ELR (cell line): ENCODE data around the gene NODAL.
"Not testable (repeated sequence)": the region's sequence is repeated elsewhere in the genome, so short reads cannot be mapped to it uniquely, and the experiment has no call there.

Experiments
- DNase-seq: peaks from one replicate; pipeline ENCODE4 v3.0.0-alpha.2; 2015; ENCODE audit warnings: low read depth

Gene NODAL

DNA sequence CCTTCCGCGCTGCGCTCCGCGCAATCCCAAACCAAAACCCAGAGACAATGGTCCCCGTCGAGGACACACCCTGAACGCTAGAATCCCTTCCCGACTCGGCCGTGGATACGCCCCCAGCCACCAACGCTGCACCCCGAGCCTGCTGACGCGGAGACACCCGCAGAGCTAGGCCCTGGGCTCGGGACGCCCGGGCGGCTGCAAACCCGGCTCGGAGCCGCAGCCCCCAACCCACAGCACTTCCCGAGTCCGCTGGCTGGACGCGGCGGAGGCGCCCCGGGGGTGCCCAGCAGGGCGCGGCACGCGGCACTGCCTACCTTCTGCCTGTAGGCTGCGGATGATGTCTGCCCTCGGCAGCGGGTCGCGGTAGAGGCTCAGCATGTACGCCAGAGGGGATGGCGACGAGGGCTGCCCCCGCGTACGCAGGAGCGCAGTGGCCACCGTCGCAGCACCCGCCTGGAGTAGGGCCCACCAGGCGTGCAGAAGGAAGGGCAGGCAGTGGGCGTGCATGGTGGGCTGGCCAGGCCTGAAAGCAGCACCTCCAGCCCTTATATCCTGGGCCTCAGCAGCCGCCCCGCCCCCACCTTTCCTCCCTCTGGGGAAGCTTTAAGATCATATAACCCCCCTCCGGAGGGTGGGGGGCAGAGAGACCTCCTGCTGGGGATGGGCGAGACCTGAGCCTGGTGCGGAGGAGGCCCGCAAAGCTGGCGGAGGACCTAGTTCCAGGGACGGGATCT lies at the start of gene NODAL:
Gene NODAL, minus strand, starts transcription at position 521 of the 734 bp plus-strand sequence. Its CDS starts 14 bp downstream, at position 507.
- DNase-seq, result no peak

DNA sequence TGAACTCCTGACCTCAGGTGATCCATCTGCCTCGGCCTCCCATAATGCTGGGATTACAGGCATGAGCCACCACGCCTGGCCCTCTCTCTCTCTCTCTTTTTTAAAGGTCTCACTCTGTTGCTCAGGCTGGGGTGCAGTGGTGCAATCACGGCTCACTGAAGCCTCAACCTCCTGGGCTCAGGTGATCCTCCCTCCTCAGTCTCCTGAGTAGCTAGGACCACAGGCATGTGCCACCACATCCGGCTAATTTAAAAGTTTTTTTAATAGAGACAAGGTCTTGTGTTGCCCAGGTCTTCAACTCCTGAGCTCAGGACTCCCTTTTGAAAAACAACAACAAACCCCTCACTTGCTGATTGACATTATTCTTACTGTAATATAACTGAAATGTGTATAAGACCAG lies 48.7 kb upstream of the NODAL start:
- no peak for DNase-seq

DNA sequence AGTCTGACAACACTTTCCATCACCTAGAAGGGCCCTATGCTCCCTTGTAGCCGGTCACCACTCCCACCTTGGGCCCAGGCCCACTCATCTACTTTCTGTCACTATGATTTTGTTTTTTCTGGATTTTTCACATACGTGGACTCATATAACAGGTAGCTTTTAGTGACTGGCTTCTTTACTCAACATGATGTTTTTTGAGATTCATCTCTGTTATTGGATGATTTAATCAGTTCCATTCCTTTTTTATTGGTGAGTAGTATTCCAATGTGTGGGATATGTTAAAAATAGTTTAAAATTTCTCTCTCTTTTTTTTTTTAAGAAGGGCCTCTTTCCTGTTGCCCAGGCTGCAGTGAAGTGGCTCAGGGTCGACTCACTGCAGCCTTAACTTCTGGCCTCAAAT lies 46.3 kb upstream of the NODAL start:
- no peak for DNase-seq

DNA sequence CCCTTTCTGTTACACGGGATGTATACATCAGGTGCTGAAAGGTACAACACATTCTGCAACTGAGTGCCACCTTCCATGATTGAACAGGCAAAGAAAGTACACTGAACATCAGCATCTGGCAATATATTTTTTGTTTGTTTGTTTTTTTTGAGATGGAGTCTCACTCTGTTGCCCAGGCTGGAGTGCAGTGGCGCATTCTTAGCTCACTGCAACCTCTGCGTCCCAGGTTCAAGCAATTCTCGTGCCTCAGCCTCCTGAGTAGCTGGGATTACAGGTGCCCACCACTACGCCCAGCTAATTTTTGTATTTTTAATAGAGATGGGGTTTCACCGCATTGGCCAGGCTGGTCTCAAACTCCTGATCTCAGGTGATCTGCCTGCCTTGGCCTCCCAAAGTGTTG lies 42.4 kb upstream of the NODAL start:
- DNase-seq, result not testable (repeated sequence)

DNA sequence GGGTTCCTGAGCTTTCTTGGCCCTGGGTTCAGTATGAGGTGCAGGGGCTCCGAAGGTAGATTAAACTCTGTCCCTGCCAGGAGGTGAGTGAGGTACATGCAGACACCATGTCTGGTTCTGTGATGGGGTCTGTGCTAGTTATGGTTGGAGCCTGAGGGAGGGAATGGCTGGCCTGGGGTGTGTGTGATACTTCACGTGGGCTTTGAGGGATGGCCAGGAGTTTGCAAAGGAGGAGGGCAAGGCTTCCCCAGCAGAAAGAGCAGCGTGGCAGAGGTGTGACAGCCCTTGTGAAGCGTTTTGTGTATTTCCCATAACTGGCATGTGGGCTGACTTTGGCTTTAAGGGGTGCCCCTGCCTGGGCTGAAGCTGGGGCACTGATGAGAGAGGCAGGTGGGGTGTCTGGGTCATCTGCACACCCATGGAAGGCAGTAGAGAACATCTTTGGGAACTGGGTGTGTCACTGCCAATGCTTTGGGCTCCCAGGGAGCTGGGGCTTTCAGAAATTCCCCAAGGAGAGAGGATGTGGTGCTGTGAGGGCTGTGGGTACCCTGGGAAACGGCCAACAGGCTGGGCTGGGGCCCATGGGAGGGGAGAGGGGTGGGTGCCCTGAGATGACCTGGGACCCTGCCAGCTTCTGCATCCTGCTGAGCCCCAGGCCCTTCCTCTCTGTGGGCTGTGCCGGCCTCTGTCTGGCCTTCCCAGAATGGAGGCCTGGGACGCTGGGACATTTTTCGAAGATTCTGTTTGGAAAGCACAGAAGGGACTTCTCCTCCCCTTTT lies 41.7 kb upstream of the NODAL start:
- DNase-seq, result no peak

DNA sequence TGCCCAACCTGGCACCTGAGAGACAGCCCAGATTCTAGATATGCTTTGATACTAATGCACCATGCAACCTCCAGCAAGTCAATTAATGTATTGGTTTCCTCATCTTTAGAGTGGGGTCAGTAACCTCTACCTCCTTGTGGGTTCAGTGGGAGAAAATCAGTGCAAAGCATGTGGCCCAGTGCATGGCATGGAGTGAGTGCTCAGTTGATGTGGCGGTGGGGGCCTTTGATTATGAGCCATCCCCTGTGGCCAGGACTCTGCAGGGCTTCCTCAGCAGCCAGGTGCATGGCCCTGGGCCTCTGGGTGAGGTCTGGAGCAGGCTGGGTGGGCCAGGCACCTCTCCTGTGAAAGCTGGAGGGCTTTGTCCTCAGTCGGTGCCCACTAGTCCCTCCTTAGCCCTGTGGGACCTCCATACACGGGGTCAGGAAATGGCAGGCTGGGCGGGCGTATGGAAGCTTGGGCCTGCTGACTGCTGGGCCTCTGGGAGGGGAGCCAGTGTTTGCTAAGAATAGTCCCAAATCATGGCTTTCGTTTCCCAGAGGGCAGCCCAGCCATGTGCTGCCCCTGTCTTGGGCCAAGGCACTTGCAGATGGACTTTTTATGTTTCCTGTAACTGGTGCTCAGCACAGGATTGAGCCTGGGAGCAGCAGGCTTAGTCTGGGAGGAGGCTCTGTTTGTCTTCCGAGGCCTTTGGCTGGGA lies 40.5 kb upstream of the NODAL start:
- DNase-seq, result no peak

GRCh38 chr10:70481105-70481504 lies 39.6 kb upstream of the NODAL start:
- DNase-seq, result no peak

DNA sequence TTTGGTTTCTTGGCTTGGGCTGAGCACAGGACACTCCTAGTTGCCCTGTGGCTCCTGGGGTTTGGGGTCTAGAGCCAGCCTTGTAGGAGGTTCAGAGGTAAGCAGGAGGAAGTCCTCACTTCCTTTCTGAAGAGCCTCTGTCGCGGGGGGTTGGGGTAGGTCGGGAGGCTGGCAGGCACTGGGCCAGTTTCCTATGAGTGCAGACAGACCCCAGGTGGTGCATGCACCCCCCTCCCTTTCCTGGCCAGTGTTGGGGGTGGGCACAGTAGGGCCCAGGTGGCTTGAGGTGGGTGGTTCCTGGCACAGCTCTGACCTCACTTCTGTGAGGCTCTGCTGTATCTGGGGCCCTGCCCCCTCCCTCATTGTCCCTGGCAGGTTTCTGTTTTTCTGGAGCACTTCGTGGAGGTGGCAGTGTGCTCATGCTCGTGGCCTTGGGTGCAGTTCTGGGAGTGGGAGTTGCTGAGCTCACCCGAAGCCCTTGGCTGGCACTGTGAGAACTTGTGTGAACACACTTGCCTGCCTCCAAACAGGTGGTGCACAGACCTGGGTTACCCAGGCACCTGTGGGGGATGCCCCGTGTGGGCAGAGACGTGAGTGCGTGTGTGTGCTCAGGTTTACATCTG lies 38.9 kb upstream of the NODAL start:
- no peak for DNase-seq

- no peak for DNase-seq
Measured at GRCh38 chr10:70479626-70480238, 38.3 kb upstream of the NODAL start.

GRCh38 chr10:70479165-70479581 lies 37.7 kb upstream of the NODAL start:
- no peak for DNase-seq

DNA sequence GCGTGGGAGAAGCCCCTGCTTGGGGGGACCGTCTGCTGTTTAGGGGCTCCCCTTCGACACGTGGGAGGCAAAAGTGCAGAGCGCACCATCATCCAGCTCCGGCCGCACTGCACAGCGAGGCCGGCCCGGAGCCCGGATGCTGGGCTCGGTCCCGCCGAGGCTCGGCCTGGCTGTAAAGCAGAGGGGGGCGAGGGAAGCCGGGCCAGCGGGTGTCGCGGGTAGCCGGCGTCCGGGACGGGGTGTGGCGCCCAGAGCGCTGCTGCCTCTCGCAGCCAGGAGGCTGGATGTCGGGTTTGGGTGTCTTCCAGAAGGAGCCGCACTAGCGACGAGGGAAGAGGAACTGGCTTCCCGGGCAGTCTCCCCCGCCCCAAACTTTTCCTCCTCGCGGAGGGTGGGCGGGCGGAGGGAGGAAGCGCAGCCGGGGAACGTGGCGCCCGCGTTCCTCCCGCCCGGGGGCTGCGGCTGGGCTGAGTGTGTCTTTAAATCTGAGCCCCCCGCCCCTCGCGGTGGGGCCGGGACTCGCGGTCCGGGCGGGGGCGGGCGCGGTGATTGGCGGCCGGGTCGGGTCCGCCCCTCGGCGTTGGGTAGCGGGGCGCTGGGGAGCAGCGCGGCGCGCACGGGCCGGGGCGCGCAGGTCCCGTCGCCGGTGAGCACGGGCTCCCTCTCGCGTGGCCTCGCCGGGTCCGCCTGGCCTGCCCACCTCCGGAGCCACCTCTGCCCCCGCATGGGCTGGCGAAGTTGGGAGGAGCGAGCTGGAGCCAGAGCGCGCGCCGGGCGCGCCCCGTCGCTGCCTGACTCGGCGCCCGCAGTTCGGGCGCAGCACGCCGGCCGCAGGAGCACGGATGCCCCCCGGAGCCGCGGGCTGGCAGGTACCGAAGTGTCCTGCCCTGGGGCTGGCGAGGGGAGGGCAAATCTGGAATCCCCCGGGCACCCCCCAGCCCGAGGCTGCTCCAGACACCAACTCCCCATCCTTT lies 37.0 kb upstream of the NODAL start, which contains the start of gene PALD1:
Gene PALD1, plus strand, starts transcription at position 577 of the 974 bp plus-strand sequence. CDS start 47,185 bp downstream, outside the sequence.
- DNase-seq, result peak; percentile 42

GRCh38 chr10:70477661-70478162 lies 36.2 kb upstream of the NODAL start:
- DNase-seq, result peak; percentile 51

DNA sequence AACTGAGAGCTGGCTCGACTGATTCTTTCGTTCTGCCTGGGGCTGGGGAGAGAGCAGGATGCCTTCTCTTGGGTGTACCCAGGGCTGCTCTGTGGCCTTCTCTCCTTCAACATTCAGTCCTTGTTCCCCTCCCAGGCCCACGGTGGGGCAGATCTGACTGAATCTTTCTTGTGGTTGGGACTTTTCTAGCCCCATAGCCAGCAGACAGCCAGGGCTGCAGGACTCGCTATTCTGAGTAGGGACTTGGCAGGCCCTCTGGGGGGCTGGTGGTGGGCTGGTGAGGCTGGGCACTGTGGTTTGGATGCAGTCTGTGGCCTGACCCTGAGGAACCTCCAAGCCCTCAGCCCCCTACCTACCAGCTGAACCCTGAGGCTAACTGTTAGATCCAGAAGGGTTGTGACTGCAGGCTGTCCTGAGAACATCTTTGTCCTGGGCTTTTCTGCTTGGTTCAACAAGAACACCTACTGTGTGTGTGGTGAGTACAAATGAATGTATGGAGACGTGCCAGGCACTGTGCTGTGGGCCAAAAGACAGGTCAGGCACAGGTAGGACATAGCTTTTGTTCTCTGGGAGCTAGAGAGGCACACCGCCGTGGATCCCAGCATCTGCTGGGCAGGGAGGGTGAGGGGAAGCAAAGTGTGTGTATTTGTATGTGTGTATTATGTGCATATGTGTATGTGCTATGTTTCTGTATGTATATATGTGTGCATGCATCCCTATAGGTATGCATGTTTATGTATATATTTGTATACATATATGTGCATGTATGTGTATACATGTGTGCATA lies 35.0 kb upstream of the NODAL start:
- DNase-seq, result no peak

- peak; percentile 67 for DNase-seq
Measured at GRCh38 chr10:70475661-70476060, 34.2 kb upstream of the NODAL start.

DNA sequence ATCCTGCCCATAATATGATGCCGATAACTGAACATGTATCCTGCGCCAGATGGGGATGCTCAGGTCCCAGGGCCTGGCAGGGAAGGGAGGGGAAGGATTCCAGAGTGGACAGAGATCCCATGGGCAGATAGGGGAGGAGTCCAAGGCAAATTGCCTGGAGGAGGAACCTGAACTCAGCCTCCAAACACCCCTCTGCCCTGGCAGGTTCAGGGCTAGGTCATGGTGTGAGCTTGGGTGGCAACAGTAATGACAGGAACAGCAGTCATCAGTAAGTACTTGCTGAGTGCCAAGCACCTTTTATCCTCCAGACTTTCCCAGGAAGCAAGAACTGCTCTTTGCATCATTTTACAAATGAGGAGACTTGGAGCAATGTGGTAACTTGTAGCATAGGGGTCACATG lies 33.3 kb upstream of the NODAL start:
- DNase-seq, result no peak

DNA sequence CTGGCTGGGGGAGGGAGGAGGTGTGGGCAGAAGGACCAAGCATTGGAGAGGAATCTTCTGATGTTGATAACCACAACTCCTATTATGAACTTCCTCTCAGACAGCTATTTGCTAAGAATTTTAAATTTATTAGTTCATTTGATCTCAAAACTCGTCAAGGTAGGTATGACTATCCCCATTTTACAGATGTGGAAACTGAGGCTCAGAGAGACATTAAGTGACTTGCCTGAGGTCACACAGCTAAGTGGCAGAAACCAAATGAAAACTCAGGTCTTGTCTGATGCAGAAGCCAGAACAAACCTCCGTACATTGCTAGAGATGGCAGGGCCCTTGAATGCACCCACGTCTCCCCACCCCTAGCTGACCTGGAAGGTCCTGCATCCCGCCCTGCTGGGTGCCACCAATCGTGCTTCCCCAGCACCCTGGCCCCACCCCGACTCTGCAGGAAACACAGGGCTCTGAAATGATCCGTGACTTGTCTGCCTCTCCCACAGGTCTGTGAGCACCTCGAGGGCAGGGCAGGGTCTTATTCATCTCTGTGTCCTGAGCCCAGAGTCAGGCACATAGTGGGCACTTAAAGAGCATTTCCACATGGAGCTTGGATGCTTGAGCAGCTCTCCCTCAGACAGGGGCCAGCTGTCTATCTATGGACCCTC lies 31.4 kb upstream of the NODAL start:
- no peak for DNase-seq

DNA sequence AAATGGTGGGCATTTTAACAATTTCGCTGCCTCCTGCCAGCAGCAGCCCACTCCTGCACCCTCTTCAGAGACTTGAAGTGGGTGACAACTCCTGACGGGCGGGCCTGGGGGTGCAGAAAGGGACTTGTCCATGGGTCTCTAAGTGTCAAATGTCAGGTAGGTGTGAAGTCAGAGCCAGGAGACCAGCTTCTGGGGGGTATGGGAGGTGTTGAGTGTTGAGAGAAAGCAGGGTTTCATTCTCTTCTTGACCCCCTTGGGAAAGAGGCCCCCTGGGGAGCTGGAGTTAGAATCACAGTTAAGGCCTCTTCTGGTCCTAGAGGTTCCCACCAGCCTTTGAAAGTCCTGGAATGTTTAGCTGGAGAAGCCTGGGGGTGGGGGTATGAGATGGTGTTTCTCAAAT lies 25.5 kb upstream of the NODAL start:
- no peak for DNase-seq

GRCh38 chr10:70465832-70466231 lies 24.4 kb upstream of the NODAL start:
- no peak for DNase-seq

GRCh38 chr10:70465278-70465677 lies 23.8 kb upstream of the NODAL start:
- no peak for DNase-seq
